Heart right ventricle (tissue), 16 donors: ENCODE results near the gene CCDC69. TPM values are rescaled to one million over a fixed set of nuclear protein-coding genes. Genes with fewer than 3 reads are reported as not detected.

ENCODE experiments used
- ATAC-seq, 8 donors: fragments of 200-7000 bp; cut with Tn5 transposase; one replicate each; pipeline ENCODE4 v1.9.1; 2020; ENCODE audit warnings: mild to moderate bottlenecking in 8 of 8, moderate library complexity in 8 of 8, moderate number of reproducible peaks in 1 of 8
- DNase-seq, 2 donors: peaks; one replicate each; pipeline ENCODE4 v3.0.0-alpha.2; 2020
- H3K27ac ChIP-seq, 10 donors: fragments of 200-600 bp; sonication (generic) in 2 of 10; one replicate each; pipeline versions ENCODE4 v1.5.0 to v1.8.0; 2020 to 2022; ENCODE audit warnings: mild to moderate bottlenecking in 3 of 10
- H3K27me3 ChIP-seq, 7 donors: fragments of 200-600 bp; one replicate each; pipeline ENCODE4 v1.8.0; 2021 to 2022; ENCODE audit warnings: mild to moderate bottlenecking in 2 of 7
- H3K36me3 ChIP-seq, 9 donors: fragments of 200-600 bp; sonication (generic) in 1 of 9; one replicate each; pipeline versions ENCODE4 v1.5.0 to v1.8.0; 2020 to 2022; ENCODE audit warnings: mild to moderate bottlenecking in 2 of 9
- H3K4me1 ChIP-seq, 9 donors: fragments of 200-600 bp; sonication (generic) in 1 of 9; one replicate each; pipeline versions ENCODE4 v1.5.0 to v1.8.0; 2020 to 2022; ENCODE audit warnings: mild to moderate bottlenecking in 4 of 9
- H3K4me3 ChIP-seq, 10 donors: fragments of 200-600 bp; sonication (generic) in 2 of 10; one replicate each; pipeline versions ENCODE4 v1.5.0 to v1.8.0; 2020 to 2022; ENCODE audit warnings: mild to moderate bottlenecking in 7 of 10, moderate library complexity in 2 of 10
- H3K9me3 ChIP-seq, 11 donors: fragments of 200-600 bp in 10 of 11; sonication (generic) in 2 of 11; one replicate each; pipeline versions ENCODE4 v1.5.0 to v1.8.0; 2013 to 2022; ENCODE audit warnings: mild to moderate bottlenecking in 2 of 11, control low read depth in 1 of 11, moderate library complexity in 1 of 11
- WGBS, 2 donors: extraction: QIAGEN DNeasy Blood & Tissue Kit; methylation state at CpG; one replicate each; pipeline ENCODE4 v1.1.7; 2013; ENCODE audit warnings: inconsistent platforms in 1 of 2; 5-methylcytosine and 5-hydroxymethylcytosine counted together
- intact Hi-C, 10 donors: fragments of 100-400 bp; cut with DNase I; formaldehyde crosslinking; loops; one replicate each; pipeline versions ENCODE4 v1.11.1 to v1.14.2; 2022
- polyA plus RNA-seq, 2 donors: library from polyadenylated mRNA; stranded (reverse); fragments of 200-250 nt; gene quantifications; one replicate each; pipeline ENCODE4 v1.2.3, GENCODE V29; 2013
- total RNA-seq, 10 donors: library from RNA; stranded (reverse); fragmentation: NEBNext Ultra II Directional in 3 of 10; extraction: Animal tissue kit (Norgen Biotek cat#: 25700) in 3 of 10; gene quantifications; one replicate each; pipeline versions ENCODE4 v1.2.1 to v1.2.4, GENCODE V29; 2021 to 2023
- TF ChIP-seq, protein P1 (sequence below), 9 donors: fragments of 200-600 bp; sonication (generic) in 2 of 9; IDR thresholded peaks; one replicate each; pipeline versions ENCODE4 v1.5.0 to v1.8.0; 2021 to 2022; ENCODE audit warnings: antibody characterized with exemption in 9 of 9, mild to moderate bottlenecking in 5 of 9, moderate library complexity in 1 of 9
- donor health status: Arrhythmogenic right ventricular cardiomyopathy.
- donor health status: ischemic (EF 13 %, LVEDD 7.1; RV severe dilation, severe dysfunction).
- donor health status: healthy with polysubstance abuse.
- donor health status: DM: no; HTN: yes; CAD: no.
- donor health status: DM: no; HTN: no; CAD: no.
- donor health status: ischemic (EF 25% LVEDD 6.9; RV normal size, moderate dysfunction).
- donor health status: ischemic (EF 25% LVEDD 5.7; RV mildly dilated, moderate dysfunction).
- donor health status: healthy.
- donor health status: DM: yes; HTN: yes; CAD: no.
- donor health status: Ischemic cardiomyopathy.
- donor health status: ischemic (EF 35%, LVEDD 5.7; RV mildly dilated, moderate dysfunction).
- donor health status: nonischemic (EF 11% LVEDD 7.7; RV severe dilation, severe dysfunction).
- donor health status: DM: yes; HTN: yes; CAD: no.
- donor health status: PGD.
- donor health status: ischemic (EF 29% LVEDD 5.4; RV normal size, mild dysfunction).
- donor health status: nonischemic (EF 23%, LVEDD 6.1; RV moderate dilation, normal function).

CCDC69 gene
- total and polyA plus RNA-seq, 12 donors: 50.8 to 191 (median 104) TPM

DNA sequence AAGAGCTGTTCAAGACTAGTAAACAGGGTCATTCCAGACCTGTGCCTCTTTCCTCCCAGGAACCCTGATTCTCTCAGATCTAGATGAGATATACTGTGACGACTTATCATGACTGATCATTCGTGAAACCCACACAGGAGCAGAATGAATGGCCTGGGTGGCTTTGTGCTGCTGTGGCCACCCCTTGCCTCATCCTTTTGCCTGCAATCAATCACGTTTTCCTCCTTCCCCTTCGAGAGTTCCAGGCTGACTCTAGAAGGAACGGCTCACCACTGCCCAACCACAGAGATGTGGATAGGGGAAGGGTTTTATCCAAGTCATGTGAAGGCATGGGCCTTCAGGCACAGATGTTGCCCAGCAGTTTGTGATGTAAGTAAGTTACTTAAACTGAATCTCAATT lies 72.1 kb downstream of the CCDC69 start:
- ATAC-seq (peak in 4 of 8 donors; percentile 9 to 35 (median 30)), DNase-seq (no peak)
- WGBS, 2 donors: 43 to 45% methylated on average over 5 of the region's 5 CpGs
- Histone ChIP-seq H3K27me3 (no peaks in the 10 kb centered on the region), H3K27ac (peak overlapping the region; percentile 23 to 92 (median 62)), H3K36me3 (peaks cover 0 to 25% (median 3%) of the 10 kb centered on the region in 9 donors), H3K4me3 (no peak overlapping the region), H3K9me3 (no peaks in the 10 kb centered on the region), H3K4me1 (peaks cover 32 to 100% (median 89%) of the 10 kb centered on the region in 9 donors)
- intact Hi-C loops: no loop called here
- TF ChIP-seq, protein P1, sequence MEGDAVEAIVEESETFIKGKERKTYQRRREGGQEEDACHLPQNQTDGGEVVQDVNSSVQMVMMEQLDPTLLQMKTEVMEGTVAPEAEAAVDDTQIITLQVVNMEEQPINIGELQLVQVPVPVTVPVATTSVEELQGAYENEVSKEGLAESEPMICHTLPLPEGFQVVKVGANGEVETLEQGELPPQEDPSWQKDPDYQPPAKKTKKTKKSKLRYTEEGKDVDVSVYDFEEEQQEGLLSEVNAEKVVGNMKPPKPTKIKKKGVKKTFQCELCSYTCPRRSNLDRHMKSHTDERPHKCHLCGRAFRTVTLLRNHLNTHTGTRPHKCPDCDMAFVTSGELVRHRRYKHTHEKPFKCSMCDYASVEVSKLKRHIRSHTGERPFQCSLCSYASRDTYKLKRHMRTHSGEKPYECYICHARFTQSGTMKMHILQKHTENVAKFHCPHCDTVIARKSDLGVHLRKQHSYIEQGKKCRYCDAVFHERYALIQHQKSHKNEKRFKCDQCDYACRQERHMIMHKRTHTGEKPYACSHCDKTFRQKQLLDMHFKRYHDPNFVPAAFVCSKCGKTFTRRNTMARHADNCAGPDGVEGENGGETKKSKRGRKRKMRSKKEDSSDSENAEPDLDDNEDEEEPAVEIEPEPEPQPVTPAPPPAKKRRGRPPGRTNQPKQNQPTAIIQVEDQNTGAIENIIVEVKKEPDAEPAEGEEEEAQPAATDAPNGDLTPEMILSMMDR (IDR thresholded peaks at IDR 0.05): no peak

DNA sequence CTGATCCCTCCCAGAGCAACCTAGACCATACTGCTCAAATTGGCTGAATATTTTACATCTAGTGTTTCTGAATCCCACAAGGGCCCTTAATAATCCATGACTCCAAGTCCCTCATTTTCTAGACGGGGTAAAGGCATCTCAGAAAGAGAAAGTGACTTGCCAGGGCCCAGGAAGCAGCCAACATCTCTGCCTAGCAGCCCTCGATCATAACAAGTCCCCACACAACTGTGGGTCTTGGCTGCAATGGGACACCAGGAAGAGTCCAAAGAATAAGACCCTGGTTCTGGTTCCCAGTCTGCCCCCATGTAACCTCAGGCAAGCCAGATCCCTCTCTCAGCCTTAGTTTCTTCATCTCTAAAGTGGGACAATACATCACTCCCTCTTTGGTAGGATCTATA lies 72.6 kb downstream of the CCDC69 start:
- H3K36me3 ChIP-seq: peaks cover 0 to 31% (median 3%) of the 10 kb centered on the region in 9 donors
- intact Hi-C loops: no loop called here
- H3K9me3 ChIP-seq: no peaks in the 10 kb centered on the region
- H3K27me3 ChIP-seq: no peaks in the 10 kb centered on the region
- no peak overlapping the region for H3K4me3 ChIP-seq
- ATAC-seq (no peak), DNase-seq (no peak)
- peaks cover 31 to 100% (median 89%) of the 10 kb centered on the region in 9 donors for H3K4me1 ChIP-seq
- H3K27ac ChIP-seq: peak overlapping the region; percentile 23 to 92 (median 62)
- TF ChIP-seq, protein P1 (IDR thresholded peaks at IDR 0.05): no peak
- WGBS, 2 donors: 11 to 30% methylated on average over 2 of the region's 2 CpGs

DNA sequence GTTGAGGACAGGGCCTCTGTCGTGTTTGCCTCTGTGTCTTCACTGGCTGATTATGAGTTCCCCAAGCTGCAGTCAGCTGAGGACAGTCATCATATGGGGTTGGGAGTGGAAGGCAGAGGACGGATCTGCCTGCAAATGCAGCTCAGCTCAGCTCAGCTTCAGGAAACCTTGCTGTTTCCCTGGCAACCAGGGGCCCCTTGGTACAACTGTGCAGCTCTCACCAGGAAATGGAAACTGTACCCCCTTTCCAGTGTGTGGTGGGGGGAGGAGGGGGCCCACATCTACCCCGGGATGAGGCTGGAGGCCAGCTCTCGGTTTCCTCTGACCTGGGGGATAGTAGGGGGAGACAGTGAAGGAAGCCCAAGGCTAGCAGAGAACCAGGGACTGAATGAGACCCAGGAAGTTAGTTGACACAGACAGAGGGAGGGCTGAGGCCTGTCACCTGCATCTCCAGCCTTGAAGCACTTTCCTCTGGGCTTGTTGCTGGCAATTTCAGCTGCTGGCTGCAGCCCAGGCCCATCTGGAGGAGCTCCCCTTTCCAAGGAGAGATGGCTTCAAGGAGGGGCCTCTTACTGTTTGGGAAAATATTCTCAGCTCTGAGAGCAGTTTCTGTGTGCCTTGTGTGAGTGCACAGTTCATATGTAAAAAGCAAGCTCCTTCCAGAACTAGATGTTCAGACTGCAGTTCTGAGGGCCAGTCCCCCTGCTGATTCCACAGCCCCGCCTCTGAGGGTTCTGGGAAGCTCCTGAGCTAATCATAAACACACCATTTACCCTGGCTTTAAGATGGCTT lies 73.2 kb downstream of the CCDC69 start:
- TF ChIP-seq, protein P1 (IDR thresholded peaks at IDR 0.05): no peak
- 13 to 17% methylated on average over 5 of the region's 5 CpGs for WGBS, 2 donors
- peaks cover 28 to 100% (median 89%) of the 10 kb centered on the region in 9 donors for H3K4me1 ChIP-seq
- peaks cover 0 to 37% (median 9%) of the 10 kb centered on the region in 9 donors for H3K36me3 ChIP-seq
- no peaks in the 10 kb centered on the region for H3K27me3 ChIP-seq
- intact Hi-C loops: no loop called here
- peak overlapping the region; percentile 23 to 92 (median 62) for H3K27ac ChIP-seq
- no peak overlapping the region for H3K4me3 ChIP-seq
- DNase-seq (peak; percentile 26 to 44), ATAC-seq (peak; percentile 26 to 81 (median 44))
- no peaks in the 10 kb centered on the region for H3K9me3 ChIP-seq

DNA sequence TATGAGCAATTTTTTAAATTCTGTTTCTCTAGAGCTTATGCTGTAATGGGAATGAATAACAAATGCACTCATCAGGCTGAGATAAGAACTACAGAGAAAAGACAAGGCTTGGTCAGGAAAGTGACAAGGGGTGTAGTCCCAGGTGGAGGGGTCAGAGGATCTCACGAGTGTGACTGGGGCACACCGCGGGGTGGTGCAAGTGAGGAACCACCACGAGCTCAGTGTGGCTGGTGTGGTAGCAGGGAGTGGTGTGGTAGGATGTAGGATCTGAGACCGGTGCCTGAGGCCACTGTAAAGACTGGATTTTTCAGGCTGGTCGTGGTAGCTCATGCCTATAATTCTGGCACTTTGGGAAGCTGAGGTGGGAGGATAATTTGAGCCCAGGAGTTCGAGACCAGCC lies 75.3 kb downstream of the CCDC69 start:
- Histone ChIP-seq H3K9me3 (no peaks in the 10 kb centered on the region), H3K27me3 (no peaks in the 10 kb centered on the region), H3K36me3 (peaks cover 0 to 54% (median 9%) of the 10 kb centered on the region in 9 donors), H3K4me3 (no peak overlapping the region), H3K4me1 (peaks cover 21 to 100% (median 88%) of the 10 kb centered on the region in 9 donors), H3K27ac (no peak overlapping the region)
- intact Hi-C loops: loop anchor here in 1 of 10 donors (10.0 kb wide), 1 partner anchor 96 kb away; no protein-coding TSS in a partner anchor
- TF ChIP-seq, protein P1 (IDR thresholded peaks at IDR 0.05): no peak
- ATAC-seq (no peak), DNase-seq (no peak)
- 76 to 84% methylated on average over 7 of the region's 7 CpGs for WGBS, 2 donors
